Liver (tissue), 9 donors: Measurements from ENCODE around the gene NT5C2. TPM values are rescaled to one million over a fixed set of nuclear protein-coding genes. Genes with fewer than 3 reads are reported as not detected.

Source experiments
- DNase-seq: peaks from one replicate; pipeline ENCODE4 v3.0.0-alpha.2; 2017; ENCODE audit warnings: low spot score
- H3K27ac ChIP-seq, 2 donors: one replicate each; pipeline ENCODE4 v1.7.0; 2013; ENCODE audit warnings: inconsistent platforms in 2 of 2, low read length in 2 of 2, control low read depth in 1 of 2, low read depth in 1 of 2, mild to moderate bottlenecking in 1 of 2
- H3K27me3 ChIP-seq, 4 donors: one replicate each; pipeline versions ENCODE4 v1.6.1 to v1.7.0; 2013; ENCODE audit warnings: low read length in 3 of 4, inconsistent platforms in 1 of 4, mild to moderate bottlenecking in 1 of 4, moderate library complexity in 1 of 4; ENCODE audit not compliant: control insufficient read depth in 4 of 4, insufficient read depth in 4 of 4
- H3K36me3 ChIP-seq, 4 donors: one replicate each; pipeline versions ENCODE4 v1.6.1 to v1.7.0; 2013; ENCODE audit warnings: low read length in 3 of 4, mild to moderate bottlenecking in 3 of 4, low read depth in 1 of 4, moderate library complexity in 1 of 4; ENCODE audit not compliant: control insufficient read depth in 4 of 4, insufficient read depth in 3 of 4
- H3K4me1 ChIP-seq, 4 donors: one replicate each; pipeline versions ENCODE4 v1.6.1 to v1.7.0; 2013; ENCODE audit warnings: low read length in 3 of 4, mild to moderate bottlenecking in 3 of 4, moderate library complexity in 1 of 4; ENCODE audit not compliant: control insufficient read depth in 4 of 4, insufficient read depth in 4 of 4
- H3K4me3 ChIP-seq, 3 donors: one replicate each; pipeline versions ENCODE4 v1.6.1 to v1.7.0; 2013; ENCODE audit warnings: low read length in 3 of 3, control low read depth in 1 of 3, low read depth in 1 of 3, mild to moderate bottlenecking in 1 of 3
- H3K9ac ChIP-seq, 2 donors: one replicate each; pipeline ENCODE4 v1.7.0; 2013; ENCODE audit warnings: low read length in 2 of 2, mild to moderate bottlenecking in 2 of 2, moderate library complexity in 2 of 2, control low read depth in 1 of 2, low read depth in 1 of 2
- H3K9me3 ChIP-seq, 4 donors: one replicate each; pipeline versions ENCODE4 v1.6.1 to v1.7.0; 2013; ENCODE audit warnings: low read length in 3 of 4; ENCODE audit not compliant: control insufficient read depth in 4 of 4
- CTCF ChIP-seq: fragments of 150-350 bp; IDR thresholded peaks from 2 replicates; pipeline ENCODE4 v1.5.1; 2017; ENCODE audit warnings: improper control_type of control experiment, low read depth, low read length; ENCODE audit not compliant: missing input control
- FOXA1 ChIP-seq: IDR thresholded peaks from 2 replicates; pipeline ENCODE4 v1.6.1; 2016; ENCODE audit warnings: antibody characterized with exemption
- GABPA ChIP-seq, 2 donors: IDR thresholded peaks in 1 of 2; conservative IDR thresholded peaks in 1 of 2; 2 replicates each; pipeline ENCODE4 v1.6.1; 2016; ENCODE audit warnings: antibody characterized with exemption in 2 of 2, mild to moderate bottlenecking in 1 of 2, moderate library complexity in 1 of 2
- HNF4A ChIP-seq, 2 donors: conservative IDR thresholded peaks; 2 replicates each; pipeline ENCODE4 v1.6.1; 2016; ENCODE audit warnings: antibody characterized with exemption in 2 of 2, mild to moderate bottlenecking in 2 of 2
- HNF4G ChIP-seq: IDR thresholded peaks from 2 replicates; pipeline ENCODE4 v1.6.1; 2016; ENCODE audit warnings: antibody characterized with exemption
- JUND ChIP-seq, 2 donors: IDR thresholded peaks; 2 replicates each; pipeline ENCODE4 v1.6.1; 2016; ENCODE audit warnings: antibody characterized with exemption in 2 of 2
- MAX ChIP-seq: IDR thresholded peaks from 2 replicates; pipeline ENCODE4 v1.6.1; 2016; ENCODE audit warnings: antibody characterized with exemption
- NR2F2 ChIP-seq: IDR thresholded peaks from 2 replicates; pipeline ENCODE4 v1.6.1; 2016; ENCODE audit warnings: antibody characterized with exemption
- RAD21 ChIP-seq, 2 donors: IDR thresholded peaks; 2 replicates each; pipeline ENCODE4 v1.6.1; 2016; ENCODE audit warnings: antibody characterized with exemption in 2 of 2, mild to moderate bottlenecking in 2 of 2
- YY1 ChIP-seq: IDR thresholded peaks from 2 replicates; pipeline ENCODE4 v1.6.1; 2016; ENCODE audit warnings: antibody characterized with exemption, mild to moderate bottlenecking
- WGBS: extraction: QIAGEN DNeasy Blood & Tissue Kit; methylation state at CpG from one replicate; pipeline ENCODE4 v1.1.7; 2013; 5-methylcytosine and 5-hydroxymethylcytosine counted together
- polyA plus RNA-seq, 2 donors: library from polyadenylated mRNA; stranded (reverse) in 1 of 2; unstranded in 1 of 2; fragments of 200-250 nt in 1 of 2; fragments of >200 nt in 1 of 2; fragmentation: Nextera tagmentation in 1 of 2; extraction: Ambion mirVana in 1 of 2; gene quantifications; one replicate each; pipeline versions ENCODE4 v1.2.1 to v1.2.3, GENCODE V29; 2013 to 2015
- total RNA-seq, 2 donors: library from RNA; depleted of rRNA; stranded (reverse); fragments of >200 nt; gene quantifications; one replicate each; pipeline ENCODE4 v1.2.3, GENCODE V29; 2014
- donor health status: healthy.
- donor health status: healthy.
- donor health status: healthy.
- donor health status: healthy.
- donor health status: healthy.

NT5C2 gene
- total and polyA plus RNA-seq, 4 donors, result 14.4 to 65.3 (median 33.0) TPM

- no peaks in the 10 kb centered on the region for H3K27me3 ChIP-seq
- peaks cover 1 to 7% (median 3%) of the 10 kb centered on the region in 4 donors for H3K4me1 ChIP-seq
- H3K4me3 ChIP-seq, result no peak overlapping the region
- TF ChIP-seq GABPA (IDR thresholded peaks at IDR 0.05 in 1 of 2, conservative IDR thresholded peaks at IDR 0.05 in 1 of 2) (no peak), HNF4A (conservative IDR thresholded peaks at IDR 0.05) (peak in 1 of 2 donors; percentile 29), YY1 (peak; percentile 35), MAX (peak; percentile 28)
- DNase-seq, result peak; percentile 37
- H3K27ac ChIP-seq, result no peak overlapping the region
- WGBS, result 55% methylated on average over 8 of the region's 8 CpGs
- H3K36me3 ChIP-seq, result no peaks in the 10 kb centered on the region
- H3K9me3 ChIP-seq, result no peaks in the 10 kb centered on the region
- no peak overlapping the region for H3K9ac ChIP-seq
Measured at GRCh38 chr10:103204353-103205255, 11.5 kb upstream of the NT5C2 start.

- TF ChIP-seq RAD21 (IDR thresholded peaks at IDR 0.05), result no peak
- Histone ChIP-seq H3K4me3 (no peak overlapping the region), H3K27ac (no peak overlapping the region), H3K36me3 (no peaks in the 10 kb centered on the region), H3K9ac (no peak overlapping the region), H3K27me3 (no peaks in the 10 kb centered on the region), H3K9me3 (no peaks in the 10 kb centered on the region), H3K4me1 (peaks cover 1 to 7% (median 3%) of the 10 kb centered on the region in 4 donors)
- 96% methylated on average over 3 of the region's 3 CpGs for WGBS
- DNase-seq, result no peak
Measured at GRCh38 chr10:103203466-103203865, 10.4 kb upstream of the NT5C2 start.

- no peak overlapping the region for H3K9ac ChIP-seq
- WGBS, result 73% methylated on average over 7 of the region's 7 CpGs
Measured at GRCh38 chr10:103202319-103202718, 9.2 kb upstream of the NT5C2 start.

More at GRCh38 chr10:103202319-103202718, 9.2 kb upstream of the NT5C2 start:
- Histone ChIP-seq H3K27ac (no peak overlapping the region), H3K9me3 (no peaks in the 10 kb centered on the region), H3K36me3 (no peaks in the 10 kb centered on the region), H3K4me3 (no peak overlapping the region), H3K27me3 (no peaks in the 10 kb centered on the region), H3K4me1 (peaks cover 1 to 7% (median 5%) of the 10 kb centered on the region in 4 donors)
- TF ChIP-seq GABPA (IDR thresholded peaks at IDR 0.05 in 1 of 2, conservative IDR thresholded peaks at IDR 0.05 in 1 of 2), result no peak
- TF ChIP-seq FOXA1, result no peak
- TF ChIP-seq HNF4G, result no peak
- no peak for TF ChIP-seq YY1
- TF ChIP-seq HNF4A (conservative IDR thresholded peaks at IDR 0.05), result no peak
- no peak for TF ChIP-seq CTCF
- no peak for TF ChIP-seq NR2F2
- no peak for TF ChIP-seq JUND (IDR thresholded peaks at IDR 0.05)
- no peak for DNase-seq
